Adrenal gland (tissue), 12 donors: Measurements from ENCODE around the gene ROCK2. TPM values are rescaled to one million over a fixed set of nuclear protein-coding genes. Genes with fewer than 3 reads are reported as not detected.

Experiments
- DNase-seq, 7 donors: peaks; one replicate each; pipeline ENCODE4 v3.0.0-alpha.2; 2019 to 2020
- H3K27ac ChIP-seq, 5 donors: fragments of 200-600 bp; sonication (generic) in 4 of 5; 1 replicate in 3 of 5; 2 replicates in 2 of 5; pipeline versions ENCODE4 v1.5.1 to v1.8.0; 2016 to 2020; ENCODE audit warnings: mild to moderate bottlenecking in 1 of 5
- H3K27me3 ChIP-seq: fragments of 200-600 bp; 2 replicates; pipeline ENCODE4 v1.8.0; 2021
- H3K36me3 ChIP-seq, 2 donors: fragments of 200-600 bp; replicated peaks in 1 of 2; 1 replicate in 1 of 2; 2 replicates in 1 of 2; pipeline versions ENCODE4 v1.5.1 to v1.8.0; 2018 to 2022
- H3K4me1 ChIP-seq, 2 donors: fragments of 200-600 bp; replicated peaks in 1 of 2; 1 replicate in 1 of 2; 2 replicates in 1 of 2; pipeline versions ENCODE4 v1.5.1 to v1.8.0; 2018 to 2021
- H3K4me3 ChIP-seq, 4 donors: fragments of 200-600 bp; sonication (generic) in 3 of 4; one replicate each; pipeline ENCODE4 v1.5.1; 2016 to 2018
- H3K9me3 ChIP-seq, 3 donors: fragments of 200-600 bp; sonication (generic) in 1 of 3; replicated peaks in 1 of 3; 1 replicate in 2 of 3; 2 replicates in 1 of 3; pipeline versions ENCODE4 v1.5.1 to v1.8.0; 2016 to 2021
- POLR2A ChIP-seq, 2 donors: fragments of 450-650 bp; IDR thresholded peaks; one replicate each; pipeline ENCODE4 v1.6.1; 2017; ENCODE audit warnings: antibody characterized with exemption in 2 of 2, mild to moderate bottlenecking in 2 of 2, moderate library complexity in 1 of 2
- WGBS, 4 donors: extraction: QIAGEN DNeasy Blood & Tissue Kit in 2 of 4; methylation state at CpG; one replicate each; pipeline versions ENCODE4 v1.1.5 to v1.1.7; 2013 to 2017; 5-methylcytosine and 5-hydroxymethylcytosine counted together
- intact Hi-C, 2 donors: fragments of 100-400 bp; cut with DNase I; formaldehyde crosslinking; loops; one replicate each; pipeline versions ENCODE4 v1.14.1 to v1.15.0; 2022 to 2023
- polyA plus RNA-seq, 3 donors: library from polyadenylated mRNA; stranded (reverse); fragments of 200-250 nt in 2 of 3; fragments of 350-450 nt in 1 of 3; fragmentation: Illumina TruSeq in 1 of 3; extraction: RNeasy Lipid Tissue Mini Kit (QIAGEN cat#74804) in 1 of 3; gene quantifications; one replicate each; pipeline ENCODE4 v1.2.3, GENCODE V29; 2013 to 2014
- total RNA-seq, 9 donors: library from RNA; depleted of rRNA in 4 of 9; stranded (reverse); fragments of >200 nt in 4 of 9; fragments of 120-200 nt in 1 of 9; fragmentation: NEBNext Ultra II Directional in 1 of 9; extraction: Animal tissue kit (Norgen Biotek cat#: 25700) in 1 of 9; gene quantifications; one replicate each; pipeline versions ENCODE4 v1.1.0 to v1.2.4, GENCODE V29; 2013 to 2023
- TF ChIP-seq, protein P1 (sequence below), 6 experiments: fragments of 450-650 bp in 4 of 6; fragments of 200-600 bp in 2 of 6; sonication (generic) in 1 of 6; IDR thresholded peaks; 1 replicate in 5 of 6; 2 replicates in 1 of 6; pipeline versions ENCODE4 v1.5.1 to v1.8.0; 2016 to 2021; ENCODE audit warnings: antibody characterized with exemption in 6 of 6, mild to moderate bottlenecking in 2 of 6, moderate library complexity in 1 of 6
- donor health status: healthy with polysubstance abuse.
- donor health status: Bipolar disorder and iron deficiency.
- donor health status: DM: yes; HTN: yes; CAD: no.
- donor health status: DM: no; HTN: no; CAD: no.
- donor health status: DM: no; HTN: no; CAD: no.
- donor health status: DM: yes; HTN: yes; CAD: no.

Gene ROCK2
- total and polyA plus RNA-seq, 12 donors = 5.0 to 46.6 (median 26.2) TPM

DNA sequence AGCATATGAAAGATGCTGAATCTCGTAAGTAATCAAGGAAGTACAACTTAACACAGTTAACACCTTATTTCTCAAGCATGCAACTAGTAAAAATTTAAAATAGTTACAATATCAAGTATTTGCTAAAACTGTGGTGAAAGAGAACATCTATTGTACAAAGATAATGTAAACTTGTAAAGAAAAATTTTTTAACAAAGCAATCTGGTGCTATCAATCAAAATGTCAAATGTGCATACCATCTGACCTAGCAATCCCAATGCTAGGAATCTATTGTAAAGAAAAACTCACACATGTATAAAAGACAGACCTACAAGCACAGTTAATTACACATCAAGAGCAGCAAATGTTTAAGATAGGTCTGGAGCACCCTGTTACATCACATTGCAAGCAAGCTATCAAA lies 99.1 kb downstream of the ROCK2 start:
- no peak for DNase-seq
- no peaks in the 10 kb centered on the region for H3K4me1 ChIP-seq
- H3K36me3 ChIP-seq = no peaks in the 10 kb centered on the region
- TF ChIP-seq POLR2A (IDR thresholded peaks at IDR 0.05) = no peak
- TF ChIP-seq, protein P1, sequence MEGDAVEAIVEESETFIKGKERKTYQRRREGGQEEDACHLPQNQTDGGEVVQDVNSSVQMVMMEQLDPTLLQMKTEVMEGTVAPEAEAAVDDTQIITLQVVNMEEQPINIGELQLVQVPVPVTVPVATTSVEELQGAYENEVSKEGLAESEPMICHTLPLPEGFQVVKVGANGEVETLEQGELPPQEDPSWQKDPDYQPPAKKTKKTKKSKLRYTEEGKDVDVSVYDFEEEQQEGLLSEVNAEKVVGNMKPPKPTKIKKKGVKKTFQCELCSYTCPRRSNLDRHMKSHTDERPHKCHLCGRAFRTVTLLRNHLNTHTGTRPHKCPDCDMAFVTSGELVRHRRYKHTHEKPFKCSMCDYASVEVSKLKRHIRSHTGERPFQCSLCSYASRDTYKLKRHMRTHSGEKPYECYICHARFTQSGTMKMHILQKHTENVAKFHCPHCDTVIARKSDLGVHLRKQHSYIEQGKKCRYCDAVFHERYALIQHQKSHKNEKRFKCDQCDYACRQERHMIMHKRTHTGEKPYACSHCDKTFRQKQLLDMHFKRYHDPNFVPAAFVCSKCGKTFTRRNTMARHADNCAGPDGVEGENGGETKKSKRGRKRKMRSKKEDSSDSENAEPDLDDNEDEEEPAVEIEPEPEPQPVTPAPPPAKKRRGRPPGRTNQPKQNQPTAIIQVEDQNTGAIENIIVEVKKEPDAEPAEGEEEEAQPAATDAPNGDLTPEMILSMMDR (IDR thresholded peaks at IDR 0.05) = no peak
- no peak overlapping the region for H3K4me3 ChIP-seq
- H3K27me3 ChIP-seq = no peaks in the 10 kb centered on the region
- H3K9me3 ChIP-seq = no peaks in the 10 kb centered on the region
- intact Hi-C loops = no loop called here
- no peak overlapping the region for H3K27ac ChIP-seq
- WGBS, 4 donors = 92 to 98% (median 95%) methylated on average over 1 of the region's 1 CpG

GRCh38 chr2:11244091-11244826 lies 100.2 kb downstream of the ROCK2 start:
- intact Hi-C loops = no loop called here
- Histone ChIP-seq H3K4me3 (no peak overlapping the region), H3K4me1 (no peaks in the 10 kb centered on the region), H3K27ac (no peak overlapping the region), H3K27me3 (no peaks in the 10 kb centered on the region), H3K36me3 (no peaks in the 10 kb centered on the region), H3K9me3 (no peaks in the 10 kb centered on the region)
- TF ChIP-seq, protein P1 (IDR thresholded peaks at IDR 0.05) = no peak
- TF ChIP-seq POLR2A (IDR thresholded peaks at IDR 0.05) = no peak
- WGBS, 4 donors = 86 to 100% (median 98%) methylated on average over 1 of the region's 1 CpG
- DNase-seq = no peak

DNA sequence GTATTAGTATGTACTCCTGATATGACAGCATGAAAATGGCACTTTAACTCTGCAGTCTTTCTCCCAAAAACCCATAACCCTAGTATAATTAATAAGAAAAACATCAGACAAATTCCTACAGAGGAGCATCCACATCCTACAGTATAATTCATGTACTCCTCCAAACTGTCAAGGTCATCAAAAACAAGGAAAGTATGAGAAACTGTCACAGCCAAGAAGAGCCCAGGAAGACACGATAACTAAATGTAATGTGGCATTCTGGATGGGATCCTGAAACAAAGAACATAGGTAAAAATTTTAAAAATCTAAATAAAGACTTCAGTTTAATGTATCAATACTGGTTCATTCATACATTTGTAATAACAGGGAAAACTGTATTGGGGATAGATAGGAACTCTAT lies 100.9 kb downstream of the ROCK2 start:
- Histone ChIP-seq H3K36me3 (no peaks in the 10 kb centered on the region), H3K27me3 (no peaks in the 10 kb centered on the region), H3K9me3 (no peaks in the 10 kb centered on the region), H3K4me1 (no peaks in the 10 kb centered on the region), H3K27ac (no peak overlapping the region), H3K4me3 (no peak overlapping the region)
- DNase-seq = no peak
- intact Hi-C loops = no loop called here
- 65 to 89% (median 80%) methylated on average over 1 of the region's 1 CpG for WGBS, 4 donors
- TF ChIP-seq, protein P1 (IDR thresholded peaks at IDR 0.05) = no peak
- no peak for TF ChIP-seq POLR2A (IDR thresholded peaks at IDR 0.05)

DNA sequence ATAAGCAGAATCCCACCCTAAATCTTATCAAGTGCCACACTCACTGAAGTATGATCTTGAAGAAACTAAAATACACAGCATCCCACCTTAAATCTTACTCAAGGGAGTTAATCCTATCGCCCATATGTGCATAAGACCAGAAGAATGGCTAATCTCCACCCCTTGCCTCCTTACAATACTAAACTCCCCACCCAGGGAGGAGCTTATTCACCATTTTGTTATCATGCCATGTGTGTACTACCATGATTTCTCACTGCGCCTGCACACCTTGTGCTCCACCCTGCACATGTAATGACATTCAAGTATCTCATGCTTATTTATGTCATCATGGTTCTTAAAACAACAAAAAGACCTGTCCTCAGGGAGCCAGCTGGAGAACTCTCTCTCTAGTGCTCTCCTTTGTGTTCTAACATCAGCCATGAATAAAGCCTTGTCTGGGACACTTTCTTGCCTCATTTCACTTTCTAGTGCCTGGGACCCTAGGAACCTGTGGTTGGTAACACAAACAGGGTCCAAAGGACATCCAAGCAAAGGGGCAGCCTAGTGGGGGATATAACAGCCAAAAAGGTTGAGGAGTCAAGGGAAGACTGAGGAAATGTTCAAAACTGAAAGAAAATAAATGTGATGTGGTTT lies 101.8 kb downstream of the ROCK2 start:
- no peaks in the 10 kb centered on the region for H3K9me3 ChIP-seq
- no peaks in the 10 kb centered on the region for H3K27me3 ChIP-seq
- H3K4me1 ChIP-seq = no peaks in the 10 kb centered on the region
- WGBS, 4 donors = 96 to 100% (median 97%) methylated on average over 2 of the region's 2 CpGs
- DNase-seq = no peak
- H3K27ac ChIP-seq = no peak overlapping the region
- intact Hi-C loops = no loop called here
- no peaks in the 10 kb centered on the region for H3K36me3 ChIP-seq
- TF ChIP-seq, protein P1 (IDR thresholded peaks at IDR 0.05) = no peak
- no peak for TF ChIP-seq POLR2A (IDR thresholded peaks at IDR 0.05)
- no peak overlapping the region for H3K4me3 ChIP-seq
